ENCODE data around the gene KCNQ1.

- no peak for TF ChIP-seq CTCF (IDR thresholded peaks at IDR 0.05)
- no peak for TF ChIP-seq POLR2AphosphoS5 (IDR thresholded peaks at IDR 0.05)
- no peak for TF ChIP-seq POLR2A (IDR thresholded peaks at IDR 0.05)
- TF ChIP-seq EP300 (IDR thresholded peaks at IDR 0.05): no peak
Observed at GRCh38 chr11:2525166-2525861, 80.5 kb downstream of the KCNQ1 start.
